Progenitor cell of endocrine pancreas (in vitro differentiated cells): ENCODE results near the gene COLEC12. TPM values are rescaled to one million over a fixed set of nuclear protein-coding genes. Genes with fewer than 3 reads are reported as not detected.

Experiments used
- DNase-seq: peaks from one replicate; pipeline ENCODE4 v3.0.0; 2021; ENCODE audit warnings: low spot score; ENCODE audit not compliant: unreplicated experiment
- H3K27ac Mint-ChIP-seq: 2 replicates; pipeline ENCODE4 v1.8.0; 2021; ENCODE audit warnings: mild to moderate bottlenecking, moderate library complexity, mixed read lengths
- H3K27me3 Mint-ChIP-seq: 2 replicates; pipeline ENCODE4 v1.8.0; 2021; ENCODE audit warnings: mixed read lengths
- H3K36me3 Mint-ChIP-seq: 2 replicates; pipeline ENCODE4 v1.8.0; 2022; ENCODE audit warnings: mixed read lengths; ENCODE audit not compliant: insufficient read depth
- H3K4me1 Mint-ChIP-seq: 2 replicates; pipeline ENCODE4 v1.8.0; 2021; ENCODE audit warnings: low read depth, mixed read lengths
- H3K4me3 Mint-ChIP-seq: 2 replicates; pipeline ENCODE4 v1.8.0; 2021; ENCODE audit warnings: low read depth, mild to moderate bottlenecking, moderate library complexity, mixed read lengths
- H3K9me3 Mint-ChIP-seq: 2 replicates; pipeline ENCODE4 v1.8.0; 2021; ENCODE audit warnings: low read depth, mixed read lengths
- total RNA-seq: library from RNA; stranded (reverse); gene quantifications from 2 replicates; pipeline ENCODE4 v1.2.1, GENCODE V29; 2021
- TF ChIP-seq, protein P1 (sequence below): fragments of 200-600 bp; sonication (generic); IDR thresholded peaks from one replicate; pipeline ENCODE4 v1.5.0; 2021; ENCODE audit warnings: antibody characterized with exemption, mild to moderate bottlenecking; ENCODE audit not compliant: unreplicated experiment

Gene COLEC12
- total RNA-seq, 1 donor from 2014 or later: 0.55 TPM

- no peak for DNase-seq
- TF ChIP-seq, protein P1, sequence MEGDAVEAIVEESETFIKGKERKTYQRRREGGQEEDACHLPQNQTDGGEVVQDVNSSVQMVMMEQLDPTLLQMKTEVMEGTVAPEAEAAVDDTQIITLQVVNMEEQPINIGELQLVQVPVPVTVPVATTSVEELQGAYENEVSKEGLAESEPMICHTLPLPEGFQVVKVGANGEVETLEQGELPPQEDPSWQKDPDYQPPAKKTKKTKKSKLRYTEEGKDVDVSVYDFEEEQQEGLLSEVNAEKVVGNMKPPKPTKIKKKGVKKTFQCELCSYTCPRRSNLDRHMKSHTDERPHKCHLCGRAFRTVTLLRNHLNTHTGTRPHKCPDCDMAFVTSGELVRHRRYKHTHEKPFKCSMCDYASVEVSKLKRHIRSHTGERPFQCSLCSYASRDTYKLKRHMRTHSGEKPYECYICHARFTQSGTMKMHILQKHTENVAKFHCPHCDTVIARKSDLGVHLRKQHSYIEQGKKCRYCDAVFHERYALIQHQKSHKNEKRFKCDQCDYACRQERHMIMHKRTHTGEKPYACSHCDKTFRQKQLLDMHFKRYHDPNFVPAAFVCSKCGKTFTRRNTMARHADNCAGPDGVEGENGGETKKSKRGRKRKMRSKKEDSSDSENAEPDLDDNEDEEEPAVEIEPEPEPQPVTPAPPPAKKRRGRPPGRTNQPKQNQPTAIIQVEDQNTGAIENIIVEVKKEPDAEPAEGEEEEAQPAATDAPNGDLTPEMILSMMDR: no peak
- Mint-ChIP-seq H3K9me3 (peaks cover 7% of the 10 kb centered on the region), H3K4me1 (peaks cover 1% of the 10 kb centered on the region), H3K36me3 (no peaks in the 10 kb centered on the region), H3K4me3 (no peak overlapping the region), H3K27me3 (peaks cover 19% of the 10 kb centered on the region), H3K27ac (no peak overlapping the region)
These were observed 36.5 kb downstream of the COLEC12 start for GRCh38 chr18:463827-464541.

DNA sequence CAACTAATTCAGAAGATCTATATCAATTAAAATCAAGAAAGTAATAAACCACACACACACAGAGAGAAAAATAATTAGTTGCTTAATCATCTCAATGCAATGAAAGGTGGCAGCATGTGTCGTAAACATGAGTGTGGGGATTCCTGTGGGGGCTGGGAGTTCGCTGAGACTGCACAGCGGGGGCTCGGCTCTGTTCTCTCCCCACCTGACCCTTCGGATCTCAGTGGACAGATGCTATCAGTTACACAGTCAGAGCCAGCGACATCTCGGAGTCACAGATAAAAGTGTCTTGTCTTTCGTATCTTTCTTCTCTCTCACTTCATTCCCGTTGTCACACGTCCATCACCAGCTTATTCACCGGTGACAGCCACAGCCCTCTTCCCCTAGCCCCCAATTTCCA lies 37.1 kb downstream of the COLEC12 start:
- TF ChIP-seq, protein P1: no peak
- no peak for DNase-seq
- no peak overlapping the region for H3K27ac Mint-ChIP-seq
- peaks cover 1% of the 10 kb centered on the region for H3K4me1 Mint-ChIP-seq
- H3K4me3 Mint-ChIP-seq: no peak overlapping the region
- peaks cover 19% of the 10 kb centered on the region for H3K27me3 Mint-ChIP-seq
- H3K36me3 Mint-ChIP-seq: no peaks in the 10 kb centered on the region
- peaks cover 7% of the 10 kb centered on the region for H3K9me3 Mint-ChIP-seq

GRCh38 chr18:461762-462161 lies 38.7 kb downstream of the COLEC12 start:
- TF ChIP-seq, protein P1: no peak
- Mint-ChIP-seq H3K4me1 (peaks cover 1% of the 10 kb centered on the region), H3K9me3 (peaks cover 7% of the 10 kb centered on the region), H3K36me3 (no peaks in the 10 kb centered on the region), H3K27ac (no peak overlapping the region), H3K27me3 (peaks cover 27% of the 10 kb centered on the region), H3K4me3 (no peak overlapping the region)
- no peak for DNase-seq

DNA sequence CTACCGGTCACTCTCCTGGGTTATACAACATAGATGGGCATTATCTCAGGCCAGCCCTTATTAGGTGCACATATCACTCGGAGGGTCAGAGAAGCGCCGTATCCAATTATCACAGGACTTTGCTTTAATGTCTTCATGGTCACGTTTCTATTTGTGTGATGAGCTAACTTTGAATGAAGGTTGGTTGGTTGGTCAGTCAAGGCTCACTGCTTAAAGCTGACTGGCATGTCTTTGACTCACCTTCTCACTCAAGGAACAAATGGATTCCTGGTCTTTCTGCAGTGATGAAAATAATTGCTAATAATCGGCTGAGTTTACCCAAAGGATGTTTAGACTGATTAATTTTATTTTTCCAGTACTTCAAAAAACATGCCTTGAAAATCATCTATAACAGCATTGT lies 39.7 kb downstream of the COLEC12 start:
- DNase-seq: no peak
- Mint-ChIP-seq H3K4me3 (no peak overlapping the region), H3K4me1 (peaks cover 1% of the 10 kb centered on the region), H3K27me3 (peaks cover 24% of the 10 kb centered on the region), H3K9me3 (peaks cover 7% of the 10 kb centered on the region), H3K27ac (no peak overlapping the region), H3K36me3 (no peaks in the 10 kb centered on the region)
- TF ChIP-seq, protein P1: no peak

GRCh38 chr18:459814-460593 lies 40.5 kb downstream of the COLEC12 start:
- Mint-ChIP-seq H3K27me3 (peaks cover 24% of the 10 kb centered on the region), H3K4me1 (peaks cover 1% of the 10 kb centered on the region), H3K9me3 (peaks cover 7% of the 10 kb centered on the region), H3K4me3 (no peak overlapping the region), H3K27ac (no peak overlapping the region), H3K36me3 (no peaks in the 10 kb centered on the region)
- no peak for DNase-seq
- TF ChIP-seq, protein P1: no peak
